GM18517 (cell line): ENCODE measurements around the gene CRB1.
"Not testable (repeated sequence)": the region's sequence is repeated elsewhere in the genome, so short reads cannot be mapped to it uniquely, and the experiment has no call there.

Source experiments
- ATAC-seq: cut with Tn5 transposase; IDR thresholded peaks from one replicate; pipeline ENCODE4 v1.9.1; 2021; ENCODE audit warnings: mild to moderate bottlenecking, moderate library complexity; ENCODE audit not compliant: unreplicated experiment

The CRB1 gene

GRCh38 chr1:197451381-197451780 lies 183.3 kb downstream of the CRB1 start:
- no peak for ATAC-seq

- ATAC-seq = no peak
Measured at GRCh38 chr1:197453376-197454058, 185.5 kb downstream of the CRB1 start.

- ATAC-seq = no peak
Measured at GRCh38 chr1:197462539-197462938, 194.5 kb downstream of the CRB1 start.

- no peak for ATAC-seq
Measured at GRCh38 chr1:197463142-197463541, 195.1 kb downstream of the CRB1 start.

- no peak for ATAC-seq
Measured at GRCh38 chr1:197464044-197464443, 196.0 kb downstream of the CRB1 start.

GRCh38 chr1:197465528-197466327 lies 197.7 kb downstream of the CRB1 start:
- ATAC-seq = no peak

GRCh38 chr1:197466813-197467212 lies 198.8 kb downstream of the CRB1 start:
- ATAC-seq = no peak

- ATAC-seq = no peak
Measured at GRCh38 chr1:197467881-197468280, 199.8 kb downstream of the CRB1 start.

- no peak for ATAC-seq
Measured at GRCh38 chr1:197468543-197469175, 200.6 kb downstream of the CRB1 start.

GRCh38 chr1:197469620-197470210 lies 201.7 kb downstream of the CRB1 start:
- no peak for ATAC-seq

- no peak for ATAC-seq
Measured at GRCh38 chr1:197470330-197470729, 202.3 kb downstream of the CRB1 start.

- ATAC-seq = no peak
Measured at GRCh38 chr1:197471248-197471985, 203.4 kb downstream of the CRB1 start.

GRCh38 chr1:197472141-197472540 lies 204.1 kb downstream of the CRB1 start:
- no peak for ATAC-seq

GRCh38 chr1:197480446-197480845 lies 212.4 kb downstream of the CRB1 start:
- no peak for ATAC-seq

- no peak for ATAC-seq
Measured at GRCh38 chr1:197481101-197481500, 213.0 kb downstream of the CRB1 start.

GRCh38 chr1:197485790-197486189 lies 217.7 kb downstream of the CRB1 start:
- ATAC-seq = no peak

GRCh38 chr1:197486946-197487345 lies 218.9 kb downstream of the CRB1 start:
- ATAC-seq = no peak

- not testable (repeated sequence) for ATAC-seq
Measured at GRCh38 chr1:197491505-197491904, 223.5 kb downstream of the CRB1 start.

GRCh38 chr1:197496722-197497121 lies 228.7 kb downstream of the CRB1 start:
- no peak for ATAC-seq

GRCh38 chr1:197510691-197511378 lies 242.8 kb downstream of the CRB1 start:
- ATAC-seq = no peak
